ENCODE measurements around the gene GPR141. TPM values are rescaled to one million over a fixed set of nuclear protein-coding genes. Genes with fewer than 3 reads are reported as not detected.

The GPR141 gene
- total and polyA plus RNA-seq, 2 of the 13 experiments (the other 11 are each of a cell fraction or from before 2014, with no cell fraction given) = not detected

DNA sequence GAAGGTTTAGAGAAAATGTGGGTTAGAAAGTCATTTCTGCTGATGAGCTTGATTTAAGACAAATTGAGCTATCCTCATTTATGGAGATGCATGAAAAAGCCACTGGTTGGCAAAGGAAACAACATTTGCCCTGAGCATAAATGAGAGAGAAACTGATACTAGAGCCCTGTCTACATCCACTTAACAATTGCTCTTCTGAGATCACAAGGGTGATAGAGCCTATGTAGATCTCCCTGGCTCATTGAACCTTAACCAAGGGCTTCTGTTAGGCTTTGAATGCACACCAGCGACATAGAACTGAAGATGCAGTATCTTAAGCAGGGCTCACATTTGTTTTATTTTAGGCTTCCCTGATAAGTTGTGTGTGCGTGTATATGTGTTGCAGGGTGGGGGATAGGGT, 35.0 kb downstream of the GPR141 start:
- POLR2A ChIA-PET = no interaction called here
- no peaks in the 10 kb centered on the region for H3K79me2 ChIP-seq (ENCODE audit: insufficient read depth, low read length)
- H4K20me1 ChIP-seq (ENCODE audit: insufficient read depth, low read length) = no peaks in the 10 kb centered on the region
- intact Hi-C loops (cut with micrococcal nuclease; ENCODE audit: unreplicated experiment) = no loop called here
- H3K9ac ChIP-seq (ENCODE audit: insufficient read depth, low read depth, low read length) = no peak overlapping the region
- ATAC-seq (no peak), FAIRE-seq (no peak), DNase-seq (ENCODE audit: low spot score) (no peak)
- CTCF ChIA-PET (ENCODE audit: low intra/inter-chr PET ratio, low total read pairs) = no interaction called here
- no peaks in the 10 kb centered on the region for H3K36me3 ChIP-seq (replicated peaks in 1 of 2; ENCODE audit: control insufficient read depth in 1 of 2, insufficient read depth in 2 of 2, low read length in 2 of 2)
- no TSS peak for BruUV-seq (replicated peaks)
- H2AFZ ChIP-seq (ENCODE audit: low read length) = no peak overlapping the region
- H3K4me3 ChIP-seq (replicated peaks in 1 of 3; ENCODE audit: insufficient read depth in 1 of 3, low read depth in 2 of 3, low read length in 3 of 3) = no peak overlapping the region
- no peaks in the 10 kb centered on the region for H3K4me1 ChIP-seq (ENCODE audit: insufficient read depth, low read length)
- no peaks in the 10 kb centered on the region for H3K27me3 ChIP-seq (ENCODE audit: control insufficient read depth in 1 of 2, insufficient read depth in 2 of 2, low read length in 2 of 2)
- WGBS (ENCODE audit: low lambda C conversion rate) = 0% methylated on average over 2 of the region's 2 CpGs
- no peaks in the 10 kb centered on the region for H3K9me3 ChIP-seq (ENCODE audit: low read length)
- H3K4me2 ChIP-seq (ENCODE audit: low read depth, low read length) = no peak overlapping the region
- H3K27ac ChIP-seq (ENCODE audit: extremely low read length, insufficient read depth, low read length) = no peak overlapping the region
- in situ Hi-C loops (cut with HindIII; ENCODE audit: extremely low pct_ligation_motif_present, low pct_unique_long_range_greater_than_20kb) = no loop called here
- no peak for TF ChIP-seq SKI (IDR thresholded peaks at IDR 0.05; ENCODE audit: partially characterized antibody)
- no peak for TF ChIP-seq ZNF34 (CRISPR knock-in tag; IDR thresholded peaks at IDR 0.05; ENCODE audit: borderline replicate concordance)
- TF ChIP-seq, protein P1, sequence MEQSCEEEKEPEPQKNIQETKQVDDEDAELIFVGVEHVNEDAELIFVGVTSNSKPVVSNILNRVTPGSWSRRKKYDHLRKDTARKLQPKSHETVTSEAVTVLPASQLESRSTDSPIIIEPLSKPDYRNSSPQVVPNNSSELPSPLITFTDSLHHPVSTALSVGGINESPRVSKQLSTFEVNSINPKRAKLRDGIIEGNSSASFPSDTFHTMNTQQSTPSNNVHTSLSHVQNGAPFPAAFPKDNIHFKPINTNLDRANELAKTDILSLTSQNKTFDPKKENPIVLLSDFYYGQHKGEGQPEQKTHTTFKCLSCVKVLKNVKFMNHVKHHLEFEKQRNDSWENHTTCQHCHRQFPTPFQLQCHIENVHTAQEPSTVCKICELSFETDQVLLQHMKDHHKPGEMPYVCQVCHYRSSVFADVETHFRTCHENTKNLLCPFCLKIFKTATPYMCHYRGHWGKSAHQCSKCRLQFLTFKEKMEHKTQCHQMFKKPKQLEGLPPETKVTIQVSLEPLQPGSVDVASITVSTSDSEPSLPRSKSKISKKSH (CRISPR knock-in tag; IDR thresholded peaks at IDR 0.05; ENCODE audit: borderline replicate concordance) = no peak
- TF ChIP-seq ZNF138 (CRISPR knock-in tag; IDR thresholded peaks at IDR 0.05; ENCODE audit: low read depth) = no peak
- TF ChIP-seq SMAD3 (CRISPR knock-in tag; IDR thresholded peaks at IDR 0.05) = no peak
- no peak for TF ChIP-seq PPARG (CRISPR knock-in tag; conservative IDR thresholded peaks at IDR 0.05)
- TF ChIP-seq ZBTB20 (CRISPR knock-in tag; IDR thresholded peaks at IDR 0.05; ENCODE audit: borderline replicate concordance, low read depth) = no peak
- TF ChIP-seq ZNF331 (CRISPR knock-in tag; IDR thresholded peaks at IDR 0.05) = no peak
- no peak for TF ChIP-seq GABPB1 (CRISPR knock-in tag; IDR thresholded peaks at IDR 0.05)
- no peak for TF ChIP-seq KMT2B (CRISPR knock-in tag; IDR thresholded peaks at IDR 0.05)
